ENCODE data around the gene SREBF1. TPM values are rescaled to one million over a fixed set of nuclear protein-coding genes. Genes with fewer than 3 reads are reported as not detected.
A peak's percentile ranks its signal among the peaks of the same experiment; 100 is the strongest.

SREBF1 gene
- total and polyA plus RNA-seq, 2 experiments from 2014 or later: 39.6 to 85.3 TPM

DNA sequence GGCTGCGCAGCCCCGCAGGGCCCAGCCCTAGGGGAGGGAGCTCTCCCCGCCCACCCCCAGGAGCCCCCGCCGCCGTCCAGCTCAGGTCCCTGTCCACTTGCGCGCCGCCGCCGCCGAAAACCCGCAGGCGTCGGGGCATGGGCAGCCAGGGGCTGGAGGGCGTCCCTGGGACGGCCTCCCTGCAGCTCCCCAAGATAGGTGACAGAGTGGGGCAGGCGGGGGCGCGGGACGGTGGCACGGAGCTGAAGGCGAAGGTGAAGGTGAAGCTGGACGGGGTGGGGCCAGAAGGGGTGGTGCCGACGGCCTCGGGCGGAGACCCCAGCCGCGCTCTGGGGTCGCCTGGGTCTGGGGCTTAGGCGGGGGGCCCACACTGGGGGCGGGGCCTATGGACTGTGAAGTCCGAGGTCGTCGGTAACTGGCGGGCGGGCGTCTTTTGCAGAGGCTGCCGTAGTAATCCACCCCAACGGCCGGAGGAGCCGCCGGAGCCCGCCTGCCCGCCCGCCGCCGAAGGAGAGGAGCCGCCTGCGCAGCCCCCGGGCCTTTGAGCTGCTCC lies 27.2 kb downstream of the SREBF1 start:
- Histone ChIP-seq H3K27me3 (ENCODE audit: insufficient read depth) (peaks cover 29% of the 10 kb centered on the region), H3K79me2 (replicated peaks; ENCODE audit: insufficient read depth) (no peaks in the 10 kb centered on the region), H3K36me3 (ENCODE audit: insufficient read depth) (no peaks in the 10 kb centered on the region), H4K20me1 (replicated peaks; ENCODE audit: insufficient read depth) (peaks cover 12% of the 10 kb centered on the region), H3K4me2 (peak overlapping the region; percentile 96), H2AFZ (no peak overlapping the region; the same call in 1 of the 2 replicates), H3K9me2 (ENCODE audit: insufficient read depth) (no peaks in the 10 kb centered on the region), H3F3A (replicated peaks; ENCODE audit: low read depth) (peaks cover 19% of the 10 kb centered on the region), H3K4me3 (peak overlapping the region; percentile 82), H3K4me1 (ENCODE audit: insufficient read depth) (peaks cover 20% of the 10 kb centered on the region), H3K27ac (ENCODE audit: low read depth) (no peak overlapping the region)
- Mint-ChIP-seq H3K27me3 (ENCODE audit: insufficient read depth, low read depth, poor library complexity) (peaks cover 30% of the 10 kb centered on the region), H3K36me3 (ENCODE audit: low read depth) (peaks cover 12% of the 10 kb centered on the region; the same call in 2 of the 3 replicates), H3K4me1 (peaks cover 18% of the 10 kb centered on the region), H3K4me3 (peak overlapping the region; percentile 70), H3K9me3 (no peaks in the 10 kb centered on the region; the same call in 2 of the 3 replicates), H3K27ac (no peak overlapping the region)
- TF ChIP-seq POLR2AphosphoS5 (IDR thresholded peaks at IDR 0.05; ENCODE audit: low read depth) (peak; percentile 7; the same call in 1 of the 2 replicates), ZNF331 (CRISPR knock-in tag; IDR thresholded peaks at IDR 0.05; ENCODE audit: low read depth) (no peak)
- ATAC-seq (no peak; the same call in 2 of the 3 replicates), DNase-seq (ENCODE audit: low spot score) (no peak)

- H3K36me3 Mint-ChIP-seq (ENCODE audit: low read depth): peaks cover 10% of the 10 kb centered on the region; the same call in 2 of the 3 replicates
- H3K4me2 ChIP-seq: peak overlapping the region; percentile 96; the same call in 1 of the 2 replicates
- H3K27me3 ChIP-seq (ENCODE audit: insufficient read depth): peaks cover 29% of the 10 kb centered on the region
- H3K4me1 ChIP-seq (ENCODE audit: insufficient read depth): peaks cover 20% of the 10 kb centered on the region
- DNase-seq (ENCODE audit: low spot score): no peak
- H2AFZ ChIP-seq: no peak overlapping the region
- H3K4me3 ChIP-seq: peak overlapping the region; percentile 82
- H3K79me2 ChIP-seq (replicated peaks; ENCODE audit: insufficient read depth): no peaks in the 10 kb centered on the region
- peaks cover 12% of the 10 kb centered on the region for H4K20me1 ChIP-seq (replicated peaks; ENCODE audit: insufficient read depth)
- peaks cover 31% of the 10 kb centered on the region for H3K27me3 Mint-ChIP-seq (ENCODE audit: insufficient read depth, low read depth, poor library complexity)
- no peaks in the 10 kb centered on the region; the same call in 2 of the 3 replicates for H3K9me3 Mint-ChIP-seq
- H3K9me2 ChIP-seq (ENCODE audit: insufficient read depth): no peaks in the 10 kb centered on the region
- peak overlapping the region; percentile 70 for H3K4me3 Mint-ChIP-seq
- peaks cover 18% of the 10 kb centered on the region for H3K4me1 Mint-ChIP-seq
- H3K27ac Mint-ChIP-seq: no peak overlapping the region
- H3K36me3 ChIP-seq (ENCODE audit: insufficient read depth): no peaks in the 10 kb centered on the region
- peaks cover 19% of the 10 kb centered on the region for H3F3A ChIP-seq (replicated peaks; ENCODE audit: low read depth)
- H3K27ac ChIP-seq (ENCODE audit: low read depth): no peak overlapping the region
- ATAC-seq: no peak
- TF ChIP-seq EZH2phosphoT487 (IDR thresholded peaks at IDR 0.05; ENCODE audit: unreplicated experiment) (no peak), ZNF462 (CRISPR knock-in tag; IDR thresholded peaks at IDR 0.05) (no peak), ZNF114 (CRISPR knock-in tag; IDR thresholded peaks at IDR 0.05) (no peak), EZH2 (IDR thresholded peaks at IDR 0.05; ENCODE audit: low read depth, unreplicated experiment) (no peak), POLR2AphosphoS5 (IDR thresholded peaks at IDR 0.05; ENCODE audit: low read depth) (no peak)
- TF ChIP-seq, protein P1, sequence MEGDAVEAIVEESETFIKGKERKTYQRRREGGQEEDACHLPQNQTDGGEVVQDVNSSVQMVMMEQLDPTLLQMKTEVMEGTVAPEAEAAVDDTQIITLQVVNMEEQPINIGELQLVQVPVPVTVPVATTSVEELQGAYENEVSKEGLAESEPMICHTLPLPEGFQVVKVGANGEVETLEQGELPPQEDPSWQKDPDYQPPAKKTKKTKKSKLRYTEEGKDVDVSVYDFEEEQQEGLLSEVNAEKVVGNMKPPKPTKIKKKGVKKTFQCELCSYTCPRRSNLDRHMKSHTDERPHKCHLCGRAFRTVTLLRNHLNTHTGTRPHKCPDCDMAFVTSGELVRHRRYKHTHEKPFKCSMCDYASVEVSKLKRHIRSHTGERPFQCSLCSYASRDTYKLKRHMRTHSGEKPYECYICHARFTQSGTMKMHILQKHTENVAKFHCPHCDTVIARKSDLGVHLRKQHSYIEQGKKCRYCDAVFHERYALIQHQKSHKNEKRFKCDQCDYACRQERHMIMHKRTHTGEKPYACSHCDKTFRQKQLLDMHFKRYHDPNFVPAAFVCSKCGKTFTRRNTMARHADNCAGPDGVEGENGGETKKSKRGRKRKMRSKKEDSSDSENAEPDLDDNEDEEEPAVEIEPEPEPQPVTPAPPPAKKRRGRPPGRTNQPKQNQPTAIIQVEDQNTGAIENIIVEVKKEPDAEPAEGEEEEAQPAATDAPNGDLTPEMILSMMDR (conservative IDR thresholded peaks at IDR 0.05; ENCODE audit: low read depth in 2 of 2): no peak
- TF ChIP-seq, protein P2, sequence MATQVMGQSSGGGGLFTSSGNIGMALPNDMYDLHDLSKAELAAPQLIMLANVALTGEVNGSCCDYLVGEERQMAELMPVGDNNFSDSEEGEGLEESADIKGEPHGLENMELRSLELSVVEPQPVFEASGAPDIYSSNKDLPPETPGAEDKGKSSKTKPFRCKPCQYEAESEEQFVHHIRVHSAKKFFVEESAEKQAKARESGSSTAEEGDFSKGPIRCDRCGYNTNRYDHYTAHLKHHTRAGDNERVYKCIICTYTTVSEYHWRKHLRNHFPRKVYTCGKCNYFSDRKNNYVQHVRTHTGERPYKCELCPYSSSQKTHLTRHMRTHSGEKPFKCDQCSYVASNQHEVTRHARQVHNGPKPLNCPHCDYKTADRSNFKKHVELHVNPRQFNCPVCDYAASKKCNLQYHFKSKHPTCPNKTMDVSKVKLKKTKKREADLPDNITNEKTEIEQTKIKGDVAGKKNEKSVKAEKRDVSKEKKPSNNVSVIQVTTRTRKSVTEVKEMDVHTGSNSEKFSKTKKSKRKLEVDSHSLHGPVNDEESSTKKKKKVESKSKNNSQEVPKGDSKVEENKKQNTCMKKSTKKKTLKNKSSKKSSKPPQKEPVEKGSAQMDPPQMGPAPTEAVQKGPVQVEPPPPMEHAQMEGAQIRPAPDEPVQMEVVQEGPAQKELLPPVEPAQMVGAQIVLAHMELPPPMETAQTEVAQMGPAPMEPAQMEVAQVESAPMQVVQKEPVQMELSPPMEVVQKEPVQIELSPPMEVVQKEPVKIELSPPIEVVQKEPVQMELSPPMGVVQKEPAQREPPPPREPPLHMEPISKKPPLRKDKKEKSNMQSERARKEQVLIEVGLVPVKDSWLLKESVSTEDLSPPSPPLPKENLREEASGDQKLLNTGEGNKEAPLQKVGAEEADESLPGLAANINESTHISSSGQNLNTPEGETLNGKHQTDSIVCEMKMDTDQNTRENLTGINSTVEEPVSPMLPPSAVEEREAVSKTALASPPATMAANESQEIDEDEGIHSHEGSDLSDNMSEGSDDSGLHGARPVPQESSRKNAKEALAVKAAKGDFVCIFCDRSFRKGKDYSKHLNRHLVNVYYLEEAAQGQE (IDR thresholded peaks at IDR 0.05; ENCODE audit: unreplicated experiment): no peak
Observed at GRCh38 chr17:17808706-17809432, 27.9 kb downstream of the SREBF1 start.
